ENCODE data around the gene HELZ.
"Not testable (repeated sequence)": the region's sequence is repeated elsewhere in the genome, so short reads cannot be mapped to it uniquely, and the experiment has no call there.

Gene HELZ

GRCh38 chr17:67266496-67266895 lies 21.5 kb upstream of the HELZ start:
- DNase-seq: no peak

GRCh38 chr17:67265436-67266019 lies 20.5 kb upstream of the HELZ start:
- DNase-seq: no peak

- no peak for DNase-seq
These were observed 17.6 kb upstream of the HELZ start for GRCh38 chr17:67262435-67263117.

GRCh38 chr17:67260170-67260987 lies 15.4 kb upstream of the HELZ start:
- no peak for DNase-seq

GRCh38 chr17:67258821-67259468 lies 13.9 kb upstream of the HELZ start:
- DNase-seq: no peak

GRCh38 chr17:67256075-67256732 lies 11.2 kb upstream of the HELZ start:
- DNase-seq: no peak

- no peak for DNase-seq
These were observed 8.4 kb upstream of the HELZ start for GRCh38 chr17:67253384-67253783.

- DNase-seq: not testable (repeated sequence)
These were observed 6.6 kb upstream of the HELZ start for GRCh38 chr17:67251586-67251985.

GRCh38 chr17:67248291-67248690 lies 3.3 kb upstream of the HELZ start:
- no peak for DNase-seq

GRCh38 chr17:67247416-67247900 lies 2.5 kb upstream of the HELZ start:
- no peak for DNase-seq

GRCh38 chr17:67246653-67247415 lies 1.8 kb upstream of the HELZ start:
- peak; percentile 10 for DNase-seq

GRCh38 chr17:67246403-67246652 lies 1.3 kb upstream of the HELZ start:
- no peak for DNase-seq

- DNase-seq: peak; percentile 41
These were observed 852 bp upstream of the HELZ start for GRCh38 chr17:67245694-67246402.

- DNase-seq: peak; percentile 19
These were observed 444 bp downstream of the HELZ start for GRCh38 chr17:67244431-67245072.

- no peak for DNase-seq
These were observed 1.7 kb downstream of the HELZ start for GRCh38 chr17:67243284-67243683.

- no peak for DNase-seq
These were observed 3.2 kb downstream of the HELZ start for GRCh38 chr17:67241719-67242341.

GRCh38 chr17:67239597-67239996 lies 5.4 kb downstream of the HELZ start:
- DNase-seq: no peak

GRCh38 chr17:67238991-67239390 lies 6.0 kb downstream of the HELZ start:
- no peak for DNase-seq

GRCh38 chr17:67232441-67232840 lies 12.6 kb downstream of the HELZ start:
- no peak for DNase-seq

GRCh38 chr17:67229109-67229955 lies 15.7 kb downstream of the HELZ start:
- no peak for DNase-seq
